Umbilical cord (tissue), 2 donors: ENCODE data around the gene PLEKHA6. TPM values are rescaled to one million over a fixed set of nuclear protein-coding genes. Genes with fewer than 3 reads are reported as not detected.
"Not testable (repeated sequence)": the region's sequence is repeated elsewhere in the genome, so short reads cannot be mapped to it uniquely, and the experiment has no call there.

Source experiments
- DNase-seq: peaks from one replicate; pipeline ENCODE4 v3.0.0-alpha.2; 2015; ENCODE audit warnings: low spot score
- total RNA-seq: library from RNA; depleted of rRNA; stranded (reverse); fragments of >200 nt; gene quantifications from one replicate; pipeline ENCODE4 v1.2.3, GENCODE V29; 2014; ENCODE audit warnings: low replicate concordance; ENCODE audit not compliant: insufficient read depth

The PLEKHA6 gene
- total RNA-seq, 1 donor from 2014 or later = 4.3 TPM

DNA sequence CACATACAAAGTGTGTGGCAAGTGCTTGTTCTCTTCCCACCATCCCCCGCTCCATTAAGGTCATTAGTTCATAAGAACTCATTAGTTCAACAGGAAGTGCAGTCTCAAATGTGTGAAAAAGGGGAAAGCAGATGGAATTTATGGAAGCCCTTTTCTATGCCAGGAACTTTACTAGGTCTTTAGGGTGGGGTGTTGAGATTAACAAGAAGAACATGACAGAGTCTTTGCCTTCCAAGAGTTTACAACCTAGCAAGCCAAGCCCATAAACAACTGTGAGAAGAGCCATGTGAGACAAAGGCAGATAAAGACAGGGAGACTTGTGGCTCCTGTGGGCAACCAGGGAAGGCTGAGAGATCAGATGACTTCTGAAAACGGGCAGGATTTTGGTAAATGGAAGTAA lies 21.4 kb downstream of the PLEKHA6 start:
- DNase-seq = no peak

DNA sequence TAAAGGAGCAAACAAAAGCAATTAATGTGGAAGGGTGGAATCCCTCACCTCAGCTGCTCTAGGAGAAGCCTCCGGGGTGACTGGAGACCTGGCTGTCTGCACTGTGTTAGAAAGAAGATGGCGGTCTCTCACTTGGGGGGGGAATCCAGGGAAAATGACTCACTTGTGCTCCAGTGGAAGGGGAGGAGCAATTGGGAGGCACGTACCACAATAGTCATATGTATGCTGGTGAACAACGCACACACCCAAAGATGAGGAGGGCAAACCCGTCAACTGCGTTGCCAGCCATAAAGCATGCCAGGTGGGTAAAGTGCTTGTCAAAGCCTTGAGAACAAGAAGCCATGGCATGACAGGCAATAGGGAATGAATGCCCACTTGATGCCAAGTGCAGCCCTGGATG lies 22.1 kb downstream of the PLEKHA6 start:
- no peak for DNase-seq

DNA sequence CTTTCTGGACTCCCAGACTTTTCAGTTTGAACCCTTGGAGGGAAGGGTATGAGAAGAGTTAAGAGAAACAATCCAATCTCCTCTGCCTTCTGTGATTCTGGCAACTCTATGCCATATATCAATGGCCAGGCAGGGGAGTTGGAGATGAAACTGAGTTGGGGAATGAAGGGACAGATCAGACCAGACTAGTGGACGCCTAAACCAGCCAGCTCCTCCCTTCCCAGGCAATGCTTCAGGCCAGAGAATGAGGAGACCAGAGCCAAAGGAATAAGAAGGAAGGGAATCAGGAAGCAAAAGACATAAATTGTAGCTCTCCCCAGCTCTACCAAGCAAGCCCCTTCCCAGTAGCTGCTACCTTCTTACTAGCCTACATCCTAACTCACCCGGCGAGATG lies 22.7 kb downstream of the PLEKHA6 start:
- no peak for DNase-seq

DNA sequence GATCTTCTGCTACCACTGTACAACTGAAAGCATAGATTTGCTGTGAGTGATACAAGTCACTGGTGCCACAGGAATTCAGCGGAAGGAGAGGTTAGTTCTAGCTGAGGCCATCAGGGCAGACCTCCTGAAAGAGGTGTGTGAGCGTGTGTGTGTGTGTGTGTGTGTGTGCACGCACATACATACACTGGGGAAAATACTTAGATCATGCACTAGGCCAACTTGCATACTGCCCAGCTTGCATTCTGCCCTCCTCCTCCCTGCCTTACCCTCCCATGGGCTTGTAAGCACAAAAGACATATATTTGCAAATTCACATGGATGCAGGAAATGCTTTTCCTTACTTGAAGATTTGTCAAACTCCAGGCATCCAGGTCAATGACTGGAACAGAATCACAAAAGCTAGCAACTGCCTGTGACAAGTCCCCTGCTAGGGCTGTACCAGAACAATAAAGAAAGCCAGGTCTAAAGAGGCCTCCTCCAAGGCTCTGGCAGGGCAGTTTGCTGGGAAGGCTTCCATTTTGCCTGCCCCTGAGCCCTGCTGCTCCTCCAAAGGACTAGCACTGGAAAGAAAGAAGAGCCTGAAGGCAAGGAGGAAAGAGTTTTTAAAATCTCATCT lies 23.2 kb downstream of the PLEKHA6 start:
- DNase-seq = no peak

DNA sequence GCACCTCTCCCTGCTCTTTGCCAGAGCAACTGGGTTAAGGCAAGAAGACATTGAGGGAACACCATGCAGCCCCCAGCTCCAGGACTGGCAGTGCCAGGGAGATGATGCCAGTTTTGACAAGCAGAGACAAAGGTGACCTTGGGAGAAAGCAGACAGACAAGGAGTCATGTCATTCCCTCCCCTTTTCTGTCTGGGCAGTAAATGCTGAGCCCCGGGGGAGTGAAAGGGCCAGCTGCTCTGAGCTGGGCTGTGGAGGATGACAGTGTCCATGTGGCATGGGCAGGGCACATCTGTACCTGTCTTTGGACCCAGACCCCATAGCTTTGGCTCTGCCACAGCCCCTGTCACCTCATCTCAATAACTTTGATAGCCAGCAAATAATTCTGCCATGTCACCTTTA lies 24.2 kb downstream of the PLEKHA6 start:
- no peak for DNase-seq

DNA sequence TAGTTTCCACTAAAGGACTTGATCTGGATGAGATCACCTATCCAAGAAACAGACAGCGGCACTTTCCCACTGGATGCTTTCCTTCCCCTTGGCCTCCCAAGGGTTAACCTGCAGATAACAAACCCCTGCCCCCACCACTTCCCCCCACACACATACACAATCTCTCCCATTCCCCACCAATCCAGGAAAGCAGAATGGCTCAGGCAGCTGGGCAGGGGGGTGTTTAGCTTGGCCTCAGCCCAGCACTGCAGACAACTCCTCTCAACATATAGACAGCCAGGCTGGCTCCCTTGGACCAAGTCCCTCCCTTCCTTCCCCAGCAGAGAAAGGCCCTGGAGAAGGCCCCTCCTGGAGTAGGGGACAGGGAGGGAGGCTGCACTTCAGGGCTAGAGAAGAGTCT lies 24.6 kb downstream of the PLEKHA6 start:
- peak; percentile 80 for DNase-seq

GRCh38 chr1:204334455-204334854 lies 25.3 kb downstream of the PLEKHA6 start:
- DNase-seq = no peak

DNA sequence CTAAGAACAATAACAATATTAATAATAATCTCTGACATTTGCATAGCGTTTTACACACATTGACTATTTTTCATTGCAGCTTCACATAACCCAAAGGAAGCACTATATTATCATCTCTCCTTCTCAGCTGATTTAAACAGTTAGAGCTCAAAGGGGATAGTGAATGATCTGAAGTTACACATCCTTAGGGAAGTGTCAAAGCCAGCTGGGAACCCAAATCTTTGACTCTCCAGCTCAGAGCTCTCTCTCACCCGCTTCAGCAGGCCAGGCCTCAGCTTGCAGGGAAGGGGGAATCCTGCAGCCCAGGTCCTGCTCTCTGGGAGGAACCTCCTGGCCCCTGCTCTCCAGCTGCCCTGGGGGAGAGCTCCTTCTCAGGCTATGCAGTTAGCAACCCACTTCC lies 26.3 kb downstream of the PLEKHA6 start:
- peak; percentile 60 for DNase-seq

DNA sequence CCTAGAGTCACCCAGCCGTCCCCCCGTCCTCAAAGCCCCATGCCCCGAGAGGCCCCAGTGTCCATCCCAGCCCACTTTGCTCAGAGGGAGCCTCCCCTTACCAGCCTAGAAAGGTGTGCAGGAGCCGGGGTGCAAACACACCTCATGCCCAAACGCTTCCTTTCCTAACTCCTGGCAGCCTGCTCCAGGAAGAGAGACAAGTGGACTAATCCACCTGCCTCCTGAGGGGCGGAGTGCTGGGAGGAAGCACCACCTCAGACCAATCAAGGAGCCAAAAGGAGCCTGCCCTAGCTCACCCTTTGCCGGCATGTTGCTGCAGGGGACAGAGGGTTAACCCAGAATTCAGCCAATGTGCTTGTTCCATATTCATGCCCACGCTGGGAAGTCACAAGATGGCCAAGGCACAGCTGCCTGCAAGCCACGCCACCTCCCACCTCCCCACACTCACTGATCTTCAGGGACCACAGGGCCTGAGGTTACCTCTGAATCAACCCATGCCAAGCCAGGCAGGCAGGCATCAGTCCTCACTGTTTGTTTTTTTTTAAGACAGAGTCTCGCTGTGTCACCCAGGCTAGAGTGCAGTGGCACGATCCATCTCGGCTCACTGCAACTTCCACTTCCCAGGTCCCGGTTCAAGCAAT lies 27.8 kb downstream of the PLEKHA6 start:
- DNase-seq = no peak

- DNase-seq = no peak
Measured at GRCh38 chr1:204331275-204331674, 28.5 kb downstream of the PLEKHA6 start.

GRCh38 chr1:204327870-204328269 lies 31.9 kb downstream of the PLEKHA6 start:
- DNase-seq = not testable (repeated sequence)

- DNase-seq = no peak
Measured at GRCh38 chr1:204327359-204327758, 32.4 kb downstream of the PLEKHA6 start.

- DNase-seq = peak; percentile 94
Measured at GRCh38 chr1:204326771-204327300, 32.9 kb downstream of the PLEKHA6 start.

DNA sequence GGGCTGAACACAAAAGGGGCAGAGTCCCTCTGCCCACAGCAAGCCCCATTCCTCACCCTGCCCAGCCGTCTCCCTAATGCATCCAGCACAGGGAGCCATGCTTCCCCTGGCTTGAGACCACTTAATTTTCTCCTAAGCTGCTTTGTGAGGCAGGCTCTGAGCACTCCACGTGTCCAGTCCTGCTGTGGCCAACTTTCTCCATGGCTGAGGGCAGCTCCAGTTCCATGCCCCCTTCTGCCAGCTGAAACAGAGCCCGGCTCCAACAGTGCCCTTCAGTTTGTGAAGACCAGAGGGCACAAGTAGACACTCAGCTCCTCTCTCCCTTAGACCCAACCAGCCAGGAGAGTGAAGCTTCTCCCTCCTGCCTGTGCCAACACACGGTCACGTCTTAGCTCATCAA lies 33.8 kb downstream of the PLEKHA6 start:
- no peak for DNase-seq

DNA sequence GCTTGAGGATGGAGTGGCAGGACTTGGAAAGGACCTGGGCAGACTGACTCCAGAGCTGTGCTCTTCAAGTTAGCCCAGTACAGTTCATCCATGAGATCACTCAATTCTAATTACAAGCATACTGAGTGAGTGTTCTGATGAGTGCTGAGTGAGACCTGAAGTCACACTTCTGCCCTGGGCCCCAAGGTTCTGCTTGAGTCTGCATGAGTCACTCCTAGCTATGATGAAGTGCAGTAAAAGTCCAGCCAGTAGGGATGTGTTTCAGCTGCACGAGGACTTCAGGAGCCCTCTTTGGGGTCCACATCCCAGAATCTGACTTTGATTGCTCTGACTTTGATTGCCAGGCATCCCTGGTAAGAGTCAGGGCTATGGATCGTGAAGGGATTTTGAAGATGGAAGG lies 35.8 kb downstream of the PLEKHA6 start:
- DNase-seq = peak; percentile 68

DNA sequence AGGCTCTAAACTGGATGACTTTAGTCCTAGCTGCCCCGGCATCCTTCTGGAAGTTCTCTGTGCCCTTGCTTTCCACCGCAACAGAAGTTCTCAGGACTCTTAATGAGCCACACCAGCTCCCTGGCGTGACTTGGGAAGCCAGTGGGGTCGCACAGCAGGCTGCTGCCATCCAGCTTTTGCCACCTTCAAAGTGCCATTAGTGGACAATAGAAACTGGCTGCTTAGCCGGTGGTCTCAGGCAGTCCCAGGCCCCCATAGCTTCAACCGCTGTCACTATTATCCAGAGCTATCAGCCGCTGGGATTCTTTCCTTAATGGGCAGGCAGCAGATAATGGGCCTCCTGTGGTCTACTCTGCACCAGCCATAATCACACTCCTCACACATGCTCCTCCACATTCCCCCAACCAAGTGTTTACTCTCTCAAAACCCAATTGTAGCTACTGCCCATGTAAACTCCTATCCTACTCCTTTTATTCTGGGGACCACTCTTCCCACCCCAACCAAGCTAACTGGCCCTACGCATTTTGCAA lies 37.3 kb downstream of the PLEKHA6 start:
- no peak for DNase-seq

GRCh38 chr1:204321665-204322064 lies 38.1 kb downstream of the PLEKHA6 start:
- peak; percentile 79 for DNase-seq

GRCh38 chr1:204321051-204321450 lies 38.7 kb downstream of the PLEKHA6 start:
- no peak for DNase-seq

- peak; percentile 84 for DNase-seq
Measured at GRCh38 chr1:204320382-204320804, 39.3 kb downstream of the PLEKHA6 start.

- DNase-seq = peak; percentile 75
Measured at GRCh38 chr1:204319462-204319861, 40.3 kb downstream of the PLEKHA6 start.

DNA sequence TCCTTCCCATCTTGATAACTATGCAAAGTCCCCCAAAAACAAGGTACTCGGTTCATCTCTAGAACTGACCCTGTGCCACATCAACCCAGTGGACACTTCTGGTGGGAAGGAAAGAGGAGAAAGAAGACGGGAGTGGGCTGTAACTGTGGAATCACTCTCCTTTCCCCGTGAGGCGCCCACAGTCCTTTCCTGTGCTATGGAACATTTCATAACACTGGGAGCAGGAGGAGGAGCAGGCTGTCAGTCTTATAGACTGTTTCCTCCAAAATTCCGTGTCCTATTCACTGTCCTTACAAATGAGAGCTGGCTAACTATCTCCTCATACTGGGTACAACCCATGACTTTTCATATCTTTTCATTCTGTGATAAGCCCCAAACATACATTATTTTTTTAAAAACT lies 40.7 kb downstream of the PLEKHA6 start:
- peak; percentile 56 for DNase-seq

GRCh38 chr1:204318324-204318723 lies 41.4 kb downstream of the PLEKHA6 start:
- DNase-seq = no peak

DNA sequence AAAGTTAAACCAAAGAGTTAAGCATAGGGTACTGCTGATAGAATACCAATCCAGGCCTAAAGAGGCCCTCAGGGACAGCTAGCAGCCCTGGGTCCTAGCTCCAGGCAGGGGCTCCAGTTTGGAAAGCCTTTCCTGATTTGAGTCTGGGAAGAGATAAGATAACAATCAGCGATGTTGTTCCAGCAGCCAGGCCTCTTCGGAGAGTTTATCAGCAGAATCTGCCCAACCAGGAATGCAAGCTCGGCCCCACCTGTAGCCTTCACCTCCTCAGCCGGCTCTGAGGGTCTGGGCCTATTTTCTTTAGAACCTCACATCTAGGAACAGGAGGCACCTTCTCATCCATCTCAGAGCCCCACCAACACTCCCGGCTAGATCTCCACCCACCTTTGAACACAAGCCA lies 42.6 kb downstream of the PLEKHA6 start:
- DNase-seq = no peak
